Progenitor cell of endocrine pancreas (in vitro differentiated cells): ENCODE data around the gene C19orf25. TPM values are rescaled to one million over a fixed set of nuclear protein-coding genes. Genes with fewer than 3 reads are reported as not detected.
A peak's percentile ranks its signal among the peaks of the same experiment; 100 is the strongest.

Source experiments
- DNase-seq: peaks from one replicate; pipeline ENCODE4 v3.0.0; 2021; ENCODE audit warnings: low spot score; ENCODE audit not compliant: unreplicated experiment
- H3K27ac Mint-ChIP-seq: 2 replicates; pipeline ENCODE4 v1.8.0; 2021; ENCODE audit warnings: mild to moderate bottlenecking, moderate library complexity, mixed read lengths
- H3K27me3 Mint-ChIP-seq: 2 replicates; pipeline ENCODE4 v1.8.0; 2021; ENCODE audit warnings: mixed read lengths
- H3K36me3 Mint-ChIP-seq: 2 replicates; pipeline ENCODE4 v1.8.0; 2022; ENCODE audit warnings: mixed read lengths; ENCODE audit not compliant: insufficient read depth
- H3K4me1 Mint-ChIP-seq: 2 replicates; pipeline ENCODE4 v1.8.0; 2021; ENCODE audit warnings: low read depth, mixed read lengths
- H3K4me3 Mint-ChIP-seq: 2 replicates; pipeline ENCODE4 v1.8.0; 2021; ENCODE audit warnings: low read depth, mild to moderate bottlenecking, moderate library complexity, mixed read lengths
- H3K9me3 Mint-ChIP-seq: 2 replicates; pipeline ENCODE4 v1.8.0; 2021; ENCODE audit warnings: low read depth, mixed read lengths
- CTCF ChIP-seq: fragments of 200-600 bp; sonication (generic); IDR thresholded peaks from one replicate; pipeline ENCODE4 v1.5.0; 2021; ENCODE audit warnings: antibody characterized with exemption, mild to moderate bottlenecking; ENCODE audit not compliant: unreplicated experiment
- total RNA-seq: library from RNA; stranded (reverse); gene quantifications from 2 replicates; pipeline ENCODE4 v1.2.1, GENCODE V29; 2021

Gene C19orf25
- total RNA-seq, 1 donor from 2014 or later = 31.3 TPM

DNA sequence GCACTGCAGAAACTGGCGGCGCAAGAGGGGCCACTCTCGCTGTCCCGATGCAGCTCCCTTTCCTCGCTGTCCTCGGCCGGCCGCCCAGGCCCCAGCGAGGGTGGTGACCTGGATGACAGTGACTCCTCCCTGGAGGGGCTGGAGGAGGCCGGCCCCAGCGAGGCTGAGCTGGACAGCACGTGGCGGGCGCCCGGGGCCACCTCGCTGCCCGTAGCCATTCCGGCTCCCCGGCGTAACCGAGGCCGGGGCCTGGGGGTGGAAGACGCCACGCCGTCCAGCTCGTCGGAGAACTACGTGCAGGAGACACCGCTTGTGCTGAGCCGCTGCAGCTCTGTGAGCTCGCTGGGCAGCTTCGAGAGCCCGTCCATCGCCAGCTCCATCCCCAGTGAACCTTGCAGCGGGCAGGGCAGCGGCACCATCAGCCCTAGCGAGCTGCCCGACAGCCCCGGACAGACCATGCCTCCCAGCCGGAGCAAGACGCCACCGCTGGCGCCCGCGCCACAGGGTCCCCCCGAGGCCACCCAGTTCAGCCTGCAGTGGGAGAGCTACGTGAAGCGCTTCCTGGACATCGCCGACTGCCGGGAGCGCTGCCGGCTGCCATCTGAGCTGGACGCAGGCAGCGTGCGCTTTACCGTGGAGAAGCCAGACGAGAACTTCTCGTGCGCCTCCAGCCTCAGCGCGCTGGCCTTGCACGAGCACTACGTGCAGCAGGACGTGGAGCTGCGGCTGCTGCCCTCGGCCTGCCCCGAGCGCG is 12.4 kb downstream of the C19orf25 start:
- H3K9me3 Mint-ChIP-seq = no peaks in the 10 kb centered on the region
- no peak for TF ChIP-seq CTCF
- no peak overlapping the region for H3K27ac Mint-ChIP-seq
- no peaks in the 10 kb centered on the region for H3K36me3 Mint-ChIP-seq
- H3K4me1 Mint-ChIP-seq = peaks cover 2% of the 10 kb centered on the region
- H3K27me3 Mint-ChIP-seq = peaks cover 12% of the 10 kb centered on the region
- no peak overlapping the region for H3K4me3 Mint-ChIP-seq
- DNase-seq = no peak

- Mint-ChIP-seq H3K27ac (no peak overlapping the region), H3K4me3 (no peak overlapping the region), H3K9me3 (no peaks in the 10 kb centered on the region), H3K27me3 (peaks cover 7% of the 10 kb centered on the region), H3K4me1 (peaks cover 2% of the 10 kb centered on the region), H3K36me3 (no peaks in the 10 kb centered on the region)
- no peak for DNase-seq
- TF ChIP-seq CTCF = no peak
These were observed 13.0 kb downstream of the C19orf25 start for GRCh38 chr19:1466018-1466460.

DNA sequence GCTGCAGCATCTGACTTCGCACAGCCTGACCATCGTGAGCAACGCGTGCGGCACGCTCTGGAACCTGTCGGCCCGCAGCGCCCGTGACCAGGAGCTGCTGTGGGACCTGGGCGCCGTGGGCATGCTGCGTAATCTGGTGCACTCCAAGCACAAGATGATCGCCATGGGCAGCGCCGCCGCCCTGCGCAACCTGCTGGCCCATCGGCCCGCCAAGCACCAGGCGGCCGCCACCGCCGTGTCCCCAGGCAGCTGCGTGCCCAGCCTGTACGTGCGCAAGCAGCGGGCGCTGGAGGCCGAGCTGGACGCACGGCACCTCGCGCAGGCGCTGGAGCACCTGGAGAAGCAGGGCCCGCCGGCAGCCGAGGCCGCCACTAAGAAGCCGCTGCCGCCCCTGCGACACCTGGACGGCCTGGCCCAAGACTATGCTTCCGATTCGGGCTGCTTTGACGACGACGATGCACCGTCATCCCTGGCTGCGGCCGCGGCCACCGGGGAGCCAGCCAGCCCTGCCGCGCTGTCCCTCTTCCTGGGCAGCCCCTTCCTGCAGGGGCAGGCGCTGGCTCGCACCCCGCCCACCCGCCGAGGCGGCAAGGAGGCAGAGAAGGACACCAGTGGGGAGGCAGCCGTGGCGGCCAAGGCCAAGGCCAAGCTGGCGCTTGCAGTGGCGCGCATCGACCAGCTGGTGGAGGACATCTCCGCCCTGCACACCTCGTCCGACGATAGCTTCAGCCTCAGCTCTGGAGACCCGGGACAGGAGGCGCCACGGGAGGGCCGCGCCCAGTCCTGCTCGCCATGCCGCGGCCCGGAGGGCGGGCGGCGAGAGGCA is 13.6 kb downstream of the C19orf25 start:
- DNase-seq = no peak
- no peak overlapping the region for H3K27ac Mint-ChIP-seq
- H3K9me3 Mint-ChIP-seq = no peaks in the 10 kb centered on the region
- H3K36me3 Mint-ChIP-seq = no peaks in the 10 kb centered on the region
- H3K27me3 Mint-ChIP-seq = peaks cover 6% of the 10 kb centered on the region
- peak; percentile 54 for TF ChIP-seq CTCF
- H3K4me1 Mint-ChIP-seq = peaks cover 2% of the 10 kb centered on the region
- H3K4me3 Mint-ChIP-seq = no peak overlapping the region

GRCh38 chr19:1461862-1462261 is 17.2 kb downstream of the C19orf25 start:
- peaks cover 24% of the 10 kb centered on the region for H3K27me3 Mint-ChIP-seq
- H3K4me3 Mint-ChIP-seq = no peak overlapping the region
- no peak overlapping the region for H3K27ac Mint-ChIP-seq
- H3K9me3 Mint-ChIP-seq = no peaks in the 10 kb centered on the region
- H3K36me3 Mint-ChIP-seq = peaks cover 2% of the 10 kb centered on the region
- TF ChIP-seq CTCF = no peak
- DNase-seq = no peak
- no peaks in the 10 kb centered on the region for H3K4me1 Mint-ChIP-seq
